GM12801 (cell line): Measurements from ENCODE around the gene NDUFB7.

Source experiments
- CTCF ChIP-seq: IDR thresholded peaks from one replicate; pipeline ENCODE4 v1.5.1; 2011; ENCODE audit warnings: control low read depth; ENCODE audit not compliant: insufficient read length; ENCODE audit errors: extremely low read depth

The NDUFB7 gene

GRCh38 chr19:14528419-14529253 lies 43.2 kb downstream of the NDUFB7 start:
- TF ChIP-seq CTCF = no peak

- TF ChIP-seq CTCF = no peak
These were observed 45.4 kb downstream of the NDUFB7 start for GRCh38 chr19:14526423-14526822.

- no peak for TF ChIP-seq CTCF
These were observed 46.1 kb downstream of the NDUFB7 start for GRCh38 chr19:14525729-14526128.

GRCh38 chr19:14520543-14520942 lies 51.3 kb downstream of the NDUFB7 start:
- TF ChIP-seq CTCF = no peak

GRCh38 chr19:14519860-14520407 lies 51.9 kb downstream of the NDUFB7 start:
- no peak for TF ChIP-seq CTCF

GRCh38 chr19:14519245-14519859 lies 52.5 kb downstream of the NDUFB7 start:
- no peak for TF ChIP-seq CTCF

- TF ChIP-seq CTCF = no peak
These were observed 53.9 kb downstream of the NDUFB7 start, which contains the start of gene DNAJB1 for GRCh38 chr19:14517840-14518505. TSS of gene DNAJB1 (minus strand) at chr19:14518397. CDS start at chr19:14518349, 48 bp downstream.
